ENCODE measurements around the gene CUL9. TPM values are rescaled to one million over a fixed set of nuclear protein-coding genes. Genes with fewer than 3 reads are reported as not detected.

CUL9 gene
- total and polyA plus RNA-seq, 2 donors (not counting 1 experiment from before 2014, with no cell fraction given), result 6.7 to 32.2 TPM

GRCh38 chr6:43250992-43251373 lies 69.0 kb downstream of the CUL9 start:
- Histone ChIP-seq H3K27ac (ENCODE audit: insufficient read depth, low read length) (no peak overlapping the region), H3K9me3 (ENCODE audit: control insufficient read depth, insufficient read depth, low read depth, low read length) (no peaks in the 10 kb centered on the region), H3K79me2 (ENCODE audit: control insufficient read depth, insufficient read depth, low read length) (no peaks in the 10 kb centered on the region), H3K27me3 (ENCODE audit: control insufficient read depth, insufficient read depth, low read length) (peaks cover 31% of the 10 kb centered on the region), H3K4me2 (ENCODE audit: extremely low read depth, insufficient read depth, low read length) (no peak overlapping the region), H2AFZ (ENCODE audit: low read length) (no peak overlapping the region), H3K4me3 (replicated peaks in 1 of 4; ENCODE audit: control extremely low read depth in 1 of 4, insufficient read depth in 1 of 4, low read depth in 3 of 4, low read length in 4 of 4) (no peak overlapping the region), H3K4me1 (ENCODE audit: control insufficient read depth, extremely low read depth, insufficient read depth, low read length) (no peaks in the 10 kb centered on the region), H4K20me1 (ENCODE audit: control insufficient read depth, extremely low read depth, insufficient read depth, low read length) (no peaks in the 10 kb centered on the region), H3K36me3 (ENCODE audit: control insufficient read depth, insufficient read depth, low read length) (no peaks in the 10 kb centered on the region), H3K9ac (ENCODE audit: insufficient read depth, low read length) (no peak overlapping the region)
- TF ChIP-seq EZH2 (IDR thresholded peaks at IDR 0.05; ENCODE audit: low read length, missing control alignments) (no peak), CTCF (conservative IDR thresholded peaks at IDR 0.05 in 1 of 2, IDR thresholded peaks at IDR 0.05 in 1 of 2; ENCODE audit: low read depth in 1 of 2, low read length in 2 of 2) (no peak)
- no peak for DNase-seq (ENCODE audit: low read depth in 2 of 2)

DNA sequence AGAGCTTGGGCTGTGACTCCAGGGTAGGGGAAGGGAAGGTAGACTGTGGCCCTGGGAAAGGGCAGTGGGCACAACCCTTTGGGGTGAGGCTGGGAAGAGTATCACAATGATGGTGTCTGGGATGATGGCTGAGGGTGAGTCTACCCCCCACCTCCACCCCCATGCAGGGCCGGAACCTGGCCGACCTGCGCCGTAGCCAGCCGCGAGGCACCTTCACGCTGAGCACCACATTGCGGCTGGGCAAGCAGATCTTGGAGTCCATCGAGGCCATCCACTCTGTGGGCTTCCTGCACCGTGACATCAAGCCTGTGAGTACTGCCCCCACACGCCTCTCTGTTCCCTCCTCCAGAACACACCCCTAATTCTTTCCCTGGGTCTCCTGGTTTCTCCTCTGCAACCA lies 71.4 kb downstream of the CUL9 start:
- no peak for TF ChIP-seq CTCF (conservative IDR thresholded peaks at IDR 0.05 in 1 of 2, IDR thresholded peaks at IDR 0.05 in 1 of 2; ENCODE audit: low read depth in 1 of 2, low read length in 2 of 2)
- no peak for DNase-seq (ENCODE audit: low read depth in 2 of 2)
- no peak overlapping the region for H3K27ac ChIP-seq (ENCODE audit: insufficient read depth, low read length)
- no peak overlapping the region for H3K9ac ChIP-seq (ENCODE audit: insufficient read depth, low read length)
- H3K36me3 ChIP-seq (ENCODE audit: control insufficient read depth, insufficient read depth, low read length), result no peaks in the 10 kb centered on the region
- no peak overlapping the region for H3K4me3 ChIP-seq (replicated peaks in 1 of 4; ENCODE audit: control extremely low read depth in 1 of 4, insufficient read depth in 1 of 4, low read depth in 3 of 4, low read length in 4 of 4)
- H3K9me3 ChIP-seq (ENCODE audit: control insufficient read depth, insufficient read depth, low read depth, low read length), result no peaks in the 10 kb centered on the region
- H2AFZ ChIP-seq (ENCODE audit: low read length), result no peak overlapping the region
- H3K79me2 ChIP-seq (ENCODE audit: control insufficient read depth, insufficient read depth, low read length), result no peaks in the 10 kb centered on the region
- no peak overlapping the region for H3K4me2 ChIP-seq (ENCODE audit: extremely low read depth, insufficient read depth, low read length)
- H3K27me3 ChIP-seq (ENCODE audit: control insufficient read depth, insufficient read depth, low read length), result peaks cover 23% of the 10 kb centered on the region
- no peaks in the 10 kb centered on the region for H3K4me1 ChIP-seq (ENCODE audit: control insufficient read depth, extremely low read depth, insufficient read depth, low read length)
- H4K20me1 ChIP-seq (ENCODE audit: control insufficient read depth, extremely low read depth, insufficient read depth, low read length), result no peaks in the 10 kb centered on the region

DNA sequence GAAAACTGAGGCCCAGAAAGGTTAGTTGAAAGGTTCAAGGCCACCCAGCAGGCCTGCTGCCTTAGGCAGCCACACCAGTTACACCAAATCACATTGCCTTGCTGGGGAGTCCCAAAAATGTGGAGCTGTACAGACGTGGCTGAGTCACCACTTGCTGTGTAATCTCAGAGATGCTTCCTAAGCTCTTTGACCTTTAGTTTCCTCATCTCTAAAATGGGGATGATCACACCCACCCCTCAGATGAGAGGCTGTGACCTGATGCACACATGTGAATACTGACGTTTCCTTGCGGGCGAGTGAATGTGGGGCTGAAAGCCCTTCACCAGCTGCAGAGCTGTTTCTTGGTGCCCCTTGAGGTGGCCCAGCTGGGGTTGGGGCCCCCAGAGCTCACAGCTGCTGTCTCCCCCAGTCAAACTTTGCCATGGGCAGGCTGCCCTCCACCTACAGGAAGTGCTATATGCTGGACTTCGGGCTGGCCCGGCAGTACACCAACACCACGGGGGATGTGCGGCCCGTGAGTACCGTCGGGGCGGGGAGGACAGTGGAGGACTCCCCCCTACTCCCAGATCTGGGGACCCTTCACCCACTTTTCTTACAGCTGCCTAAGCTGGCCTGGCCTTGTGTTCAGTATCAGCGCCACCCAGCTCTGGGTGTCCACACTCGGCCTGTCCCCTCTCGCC lies 72.3 kb downstream of the CUL9 start:
- Histone ChIP-seq H3K27ac (ENCODE audit: insufficient read depth, low read length) (no peak overlapping the region), H3K4me3 (replicated peaks in 1 of 4; ENCODE audit: control extremely low read depth in 1 of 4, insufficient read depth in 1 of 4, low read depth in 3 of 4, low read length in 4 of 4) (no peak overlapping the region), H3K9me3 (ENCODE audit: control insufficient read depth, insufficient read depth, low read depth, low read length) (no peaks in the 10 kb centered on the region), H4K20me1 (ENCODE audit: control insufficient read depth, extremely low read depth, insufficient read depth, low read length) (no peaks in the 10 kb centered on the region), H3K4me1 (ENCODE audit: control insufficient read depth, extremely low read depth, insufficient read depth, low read length) (no peaks in the 10 kb centered on the region), H3K79me2 (ENCODE audit: control insufficient read depth, insufficient read depth, low read length) (no peaks in the 10 kb centered on the region), H3K27me3 (ENCODE audit: control insufficient read depth, insufficient read depth, low read length) (peaks cover 21% of the 10 kb centered on the region), H3K36me3 (ENCODE audit: control insufficient read depth, insufficient read depth, low read length) (no peaks in the 10 kb centered on the region), H3K4me2 (ENCODE audit: extremely low read depth, insufficient read depth, low read length) (no peak overlapping the region), H3K9ac (ENCODE audit: insufficient read depth, low read length) (no peak overlapping the region), H2AFZ (ENCODE audit: low read length) (no peak overlapping the region)
- DNase-seq (ENCODE audit: low read depth in 2 of 2), result peak in 1 of 2 donors; percentile 9
- no peak for TF ChIP-seq EZH2 (IDR thresholded peaks at IDR 0.05; ENCODE audit: low read length, missing control alignments)
- TF ChIP-seq CTCF (conservative IDR thresholded peaks at IDR 0.05 in 1 of 2, IDR thresholded peaks at IDR 0.05 in 1 of 2; ENCODE audit: low read depth in 1 of 2, low read length in 2 of 2), result no peak

All from fibroblast of lung (primary cell).